HepG2 (cell line): ENCODE measurements around the gene RASGRF1. TPM values are rescaled to one million over a fixed set of nuclear protein-coding genes. Genes with fewer than 3 reads are reported as not detected.
A peak's percentile ranks its signal among the peaks of the same experiment; 100 is the strongest.

Source experiments
- ATAC-seq: fragments of 200-7000 bp; cut with Tn5 transposase; 3 replicates; pipeline ENCODE4 v1.9.1; 2020; ENCODE audit warnings: mild to moderate bottlenecking, moderate library complexity
- BruUV-seq: library from RNA; stranded (reverse); fragments of 400-500 nt; replicated peaks from 2 replicates; lab custom pipeline; 2021; lab: Mats Ljungman, UMichigan
- CTCF ChIA-PET: fragments of 300-600 bp; formaldehyde crosslinking; extraction: SDS; loops from one replicate; lab custom pipeline; 2021; ENCODE audit warnings: low total read pairs, inconsistent platforms, low intra/inter-chr PET ratio; lab: Yijun Ruan, JAX
- POLR2A ChIA-PET: fragments of 350-600 bp; sonication (Branson Sonifier 250); formaldehyde crosslinking; loops from one replicate; lab custom pipeline; 2020; ENCODE audit warnings: antibody characterized with exemption, inconsistent platforms; lab: Yijun Ruan, JAX
- DNase-seq: peaks from one replicate; pipeline ENCODE4 v3.0.0-alpha.2; 2015; ENCODE audit warnings: low spot score
- FAIRE-seq: peaks from 3 replicates; lab custom pipeline; 2011; peaks lifted over from hg19 to GRCh38; lab: Jason Lieb, UNC
- H2AFZ ChIP-seq: one replicate; pipeline ENCODE4 v1.6.1; 2011; ENCODE audit warnings: low read length, inconsistent platforms
- H3K27ac ChIP-seq: fragments of 300-600 bp; 3 replicates; pipeline ENCODE4 v1.8.0; 2011; ENCODE audit warnings: mixed run types, mild to moderate bottlenecking, mixed read lengths, low read length, inconsistent platforms; ENCODE audit not compliant: insufficient read depth; ENCODE audit errors: extremely low read length
- H3K27me3 ChIP-seq, 2 experiments: fragments of 200-600 bp in 1 of 2; 2 replicates in 1 of 2; 3 replicates in 1 of 2; pipeline versions ENCODE4 v1.6.0 to v1.8.0; 2011; ENCODE audit warnings: low read length in 2 of 2, mild to moderate bottlenecking in 2 of 2, moderate library complexity in 2 of 2, inconsistent platforms in 1 of 2; ENCODE audit not compliant: insufficient read depth in 2 of 2, control insufficient read depth in 1 of 2
- H3K36me3 ChIP-seq, 2 experiments: fragments of 200-600 bp in 1 of 2; replicated peaks in 1 of 2; 2 replicates in 1 of 2; 3 replicates in 1 of 2; pipeline versions ENCODE4 v1.5.1 to v1.8.0; 2011; ENCODE audit warnings: low read length in 2 of 2, inconsistent platforms in 1 of 2; ENCODE audit not compliant: insufficient read depth in 2 of 2, control insufficient read depth in 1 of 2
- H3K4me1 ChIP-seq: 2 replicates; pipeline ENCODE4 v1.5.1; 2012; ENCODE audit warnings: low read length, inconsistent platforms; ENCODE audit not compliant: insufficient read depth
- H3K4me2 ChIP-seq: 2 replicates; pipeline ENCODE4 v1.6.0; 2011; ENCODE audit warnings: low read depth, low read length, inconsistent platforms
- H3K4me3 ChIP-seq, 3 experiments: fragments of 200-600 bp in 1 of 3; sonication (generic), shearing (Covaris generic) in 1 of 3; replicated peaks in 1 of 3; 2 replicates each; pipeline ENCODE4 v1.5.1; 2011 to 2016; ENCODE audit warnings: low read length in 3 of 3, inconsistent platforms in 2 of 3, low read depth in 2 of 3, mild to moderate bottlenecking in 2 of 3, control low read depth in 1 of 3, mixed read lengths in 1 of 3; ENCODE audit not compliant: insufficient read depth in 1 of 3
- H3K79me2 ChIP-seq: one replicate; pipeline ENCODE4 v1.6.1; 2011; ENCODE audit warnings: low read length, inconsistent platforms; ENCODE audit not compliant: insufficient read depth
- H3K9ac ChIP-seq: 2 replicates; pipeline ENCODE4 v1.6.0; 2011; ENCODE audit warnings: mild to moderate bottlenecking, low read depth, low read length, inconsistent platforms; ENCODE audit not compliant: insufficient read depth
- H3K9me3 ChIP-seq: 2 replicates; pipeline ENCODE4 v1.5.1; 2012; ENCODE audit warnings: mild to moderate bottlenecking, low read length
- H4K20me1 ChIP-seq: 2 replicates; pipeline ENCODE4 v1.6.0; 2011; ENCODE audit warnings: inconsistent platforms, mild to moderate bottlenecking, low read length, moderate library complexity; ENCODE audit not compliant: insufficient read depth
- AKAP8 ChIP-seq: sonication (generic); formaldehyde crosslinking; IDR thresholded peaks from 2 replicates; pipeline ENCODE4 v1.5.1; 2020; ENCODE audit warnings: mild to moderate bottlenecking, missing genetic modification reagents
- CEBPG ChIP-seq: IDR thresholded peaks from 2 replicates; pipeline ENCODE4 v1.6.1; 2016
- FOSL2 ChIP-seq: sonication (generic); formaldehyde crosslinking; IDR thresholded peaks from 2 replicates; pipeline ENCODE4 v1.4.0; 2020; ENCODE audit warnings: missing genetic modification reagents
- GATAD2A ChIP-seq: IDR thresholded peaks from 2 replicates; pipeline ENCODE4 v1.6.1; 2016
- HNF4G ChIP-seq, 2 experiments: sonication (generic) in 1 of 2; formaldehyde crosslinking in 1 of 2; IDR thresholded peaks; 2 replicates each; pipeline versions ENCODE4 v1.4.0 to v1.6.1; 2011 to 2020; ENCODE audit warnings: borderline replicate concordance in 2 of 2, low read depth in 2 of 2, mild to moderate bottlenecking in 2 of 2, low read length in 1 of 2, missing genetic modification reagents in 1 of 2, moderate library complexity in 1 of 2
- MAZ ChIP-seq, 2 experiments: sonication (generic) in 1 of 2; formaldehyde crosslinking in 1 of 2; IDR thresholded peaks; 2 replicates each; pipeline versions ENCODE4 v1.5.0 to v1.6.1; 2012 to 2020; ENCODE audit warnings: low read depth in 2 of 2, mild to moderate bottlenecking in 2 of 2, borderline replicate concordance in 1 of 2, improper control_type of control experiment in 1 of 2, low read length in 1 of 2, missing genetic modification reagents in 1 of 2, moderate library complexity in 1 of 2
- NR2F6 ChIP-seq, 2 experiments: IDR thresholded peaks; 2 replicates each; pipeline ENCODE4 v1.6.1; 2016; ENCODE audit warnings: antibody characterized with exemption in 1 of 2, mild to moderate bottlenecking in 1 of 2
- PPARG ChIP-seq: conservative IDR thresholded peaks from 2 replicates; pipeline ENCODE4 v1.6.1; 2016; ENCODE audit warnings: missing biosample characterization, missing genetic modification reagents
- RARA ChIP-seq: IDR thresholded peaks from 2 replicates; pipeline ENCODE4 v1.6.1; 2016; ENCODE audit warnings: missing genetic modification reagents, missing compliant biosample characterization
- RXRB ChIP-seq: IDR thresholded peaks from 2 replicates; pipeline ENCODE4 v1.6.1; 2016; ENCODE audit warnings: borderline replicate concordance, missing genetic modification reagents, missing compliant biosample characterization
- SP1 ChIP-seq, 2 experiments: fragments of 450-650 bp in 1 of 2; sonication (generic) in 1 of 2; formaldehyde crosslinking in 1 of 2; IDR thresholded peaks; 2 replicates each; pipeline versions ENCODE4 v1.4.0 to v1.6.1; 2016 to 2020; ENCODE audit warnings: missing genetic modification reagents in 1 of 2
- TAF15 ChIP-seq: fragments of 200-400 bp; formaldehyde crosslinking; IDR thresholded peaks from one replicate; pipeline ENCODE4 v1.6.1; 2018; ENCODE audit warnings: mild to moderate bottlenecking, low read depth, low read length; ENCODE audit not compliant: poor library complexity, severe bottlenecking
- TGIF2 ChIP-seq: IDR thresholded peaks from 2 replicates; pipeline ENCODE4 v1.6.1; 2016; ENCODE audit warnings: control low read depth, missing compliant biosample characterization
- ZNF136 ChIP-seq: sonication (generic); formaldehyde crosslinking; IDR thresholded peaks from 2 replicates; pipeline ENCODE4 v1.8.1; 2022; ENCODE audit warnings: low read depth, mild to moderate bottlenecking, moderate library complexity, missing genetic modification reagents
- ZNF232 ChIP-seq: sonication (generic); formaldehyde crosslinking; IDR thresholded peaks from 2 replicates; pipeline ENCODE4 v1.4.0; 2020; ENCODE audit warnings: missing genetic modification reagents, borderline replicate concordance
- ZNF75D ChIP-seq: sonication (generic); formaldehyde crosslinking; IDR thresholded peaks from 2 replicates; pipeline ENCODE4 v1.8.1; 2023; ENCODE audit warnings: missing genetic modification reagents, mild to moderate bottlenecking, borderline replicate concordance
- WGBS: methylation state at CpG from one replicate; pipeline ENCODE4 v1.1.6; 2017; ENCODE audit warnings: low lambda C conversion rate; 5-methylcytosine and 5-hydroxymethylcytosine counted together
- in situ Hi-C: cut with HindIII; loops from 2 replicates; pipeline ENCODE4 v1.10.0; 2017; ENCODE audit warnings: low pct_unique_long_range_greater_than_20kb; ENCODE audit not compliant: extremely low pct_ligation_motif_present
- intact Hi-C: fragments of 100-400 bp; cut with micrococcal nuclease; formaldehyde crosslinking; loops from one replicate; pipeline ENCODE4 v1.10.0; 2022; ENCODE audit not compliant: unreplicated experiment
- polyA plus RNA-seq, 8 experiments: library from polyadenylated mRNA; depleted of rRNA in 3 of 8; stranded (reverse) in 7 of 8; unstranded in 1 of 8; fragments of >200 nt; fragmentation: Illumina TruSeq in 4 of 8; extraction: Trizol in 4 of 8; gene quantifications; 2 replicates each; pipeline versions ENCODE4 v1.2.1 to v1.2.3, GENCODE V29; 2011 to 2016; ENCODE audit warnings: low read depth in 4 of 8, missing spikeins in 1 of 8, mixed read lengths in 1 of 8; ENCODE audit not compliant: insufficient read depth in 1 of 8
- total RNA-seq, 5 experiments: library from RNA; depleted of rRNA; stranded (reverse); fragments of >200 nt; fragmentation: Illumina TruSeq; extraction: Trizol; gene quantifications; 2 replicates each; pipeline ENCODE4 v1.2.3, GENCODE V29; 2016; ENCODE audit warnings: low read depth in 1 of 5
- TF ChIP-seq, protein P1 (sequence below): sonication (generic); formaldehyde crosslinking; IDR thresholded peaks from 2 replicates; pipeline ENCODE4 v1.5.0; 2020; ENCODE audit warnings: mild to moderate bottlenecking, missing genetic modification reagents
- TF ChIP-seq, protein P2 (sequence below): IDR thresholded peaks from 2 replicates; pipeline ENCODE4 v1.6.1; 2016; ENCODE audit warnings: low read depth, borderline replicate concordance
- TF ChIP-seq, protein P3 (sequence below): sonication (generic); formaldehyde crosslinking; conservative IDR thresholded peaks from 2 replicates; pipeline ENCODE4 v1.4.0; 2020; ENCODE audit warnings: missing genetic modification reagents

The RASGRF1 gene
- total and polyA plus RNA-seq, 2 of the 13 experiments (the other 11 are each of a cell fraction or from before 2014, with no cell fraction given): 0.55 to 3.0 TPM

DNA sequence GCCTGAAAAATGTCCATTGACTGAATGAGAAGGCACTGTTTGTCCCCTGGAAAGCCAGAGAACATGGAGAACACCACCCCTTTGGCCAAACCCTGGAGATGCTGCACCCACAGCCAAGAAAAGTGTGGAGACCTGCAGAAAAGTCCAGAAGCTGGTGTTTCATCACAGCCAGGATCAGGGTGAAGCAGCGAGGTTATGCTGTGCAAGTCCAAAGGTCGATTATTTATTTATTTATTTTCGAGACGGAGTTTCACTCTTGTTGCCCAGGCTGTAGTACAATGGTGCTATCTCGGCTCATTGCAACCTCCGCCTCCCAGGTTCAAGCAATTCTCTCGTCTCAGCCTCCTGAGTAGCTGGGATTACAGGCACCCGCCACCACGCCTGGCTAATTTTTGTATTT, 140.2 kb downstream of the RASGRF1 start:
- Histone ChIP-seq H3K27me3 (no peaks in the 10 kb centered on the region; a peak in 1 of 5 replicates), H3K36me3 (no peaks in the 10 kb centered on the region), H3K4me3 (0 out of 6 replicates have a peak overlapping the region, but pooled peaks of 1 of the 3 experiments have one; percentile 6), H3K27ac (no peak overlapping the region), H3K4me2 (peak overlapping the region; percentile 62), H2AFZ (no peak overlapping the region), H4K20me1 (no peaks in the 10 kb centered on the region), H3K4me1 (peaks cover 84% of the 10 kb centered on the region), H3K9me3 (no peaks in the 10 kb centered on the region), H3K9ac (no peak overlapping the region), H3K79me2 (no peaks in the 10 kb centered on the region)
- POLR2A ChIA-PET: interaction anchor here (1.2 to 1.6 kb wide), 4 partner anchors 10 to 48 kb away, joined by 3 to 6 read pairs (median 5); no protein-coding TSS in a partner anchor
- intact Hi-C loops: no loop called here
- 28% methylated on average over 9 of the region's 9 CpGs for WGBS
- peak; percentile 64 for DNase-seq
- BruUV-seq: no TSS peak
- FAIRE-seq: peak; percentile 74
- ATAC-seq: peak; percentile 60
- in situ Hi-C loops: no loop called here
- CTCF ChIA-PET: no interaction called here
- TF ChIP-seq TGIF2 (CRISPR knock-in tag) (no peak), ZNF75D (no peak), RXRB (CRISPR knock-in tag) (peak; percentile 38; the same call in 1 of the 2 replicates), FOSL2 (peak; percentile 29), GATAD2A (peak; percentile 75), TAF15 (no peak), SP1 (IDR thresholded peaks at IDR 0.05) (no peak), SP1 (CRISPR knock-in tag; IDR thresholded peaks at IDR 0.05) (no peak), NR2F6 (IDR thresholded peaks at IDR 0.05) (0 out of 2 replicates have a peak, but pooled peaks have one; percentile 9), NR2F6 (CRISPR knock-in tag; IDR thresholded peaks at IDR 0.05) (no peak), ZNF232 (no peak), PPARG (0 out of 2 replicates have a peak, but pooled peaks have one; percentile 38), AKAP8 (CRISPR knock-in tag) (no peak), ZNF136 (CRISPR knock-in tag) (no peak), RARA (CRISPR knock-in tag) (peak; percentile 43), CEBPG (CRISPR knock-in tag) (peak; percentile 69; the same call in 1 of the 2 replicates), MAZ (IDR thresholded peaks at IDR 0.05; ENCODE audit: borderline replicate concordance, low read depth, low read length) (no peak), MAZ (CRISPR knock-in tag; IDR thresholded peaks at IDR 0.05; ENCODE audit: low read depth) (0 out of 2 replicates have a peak, but pooled peaks have one; percentile 8), HNF4G (IDR thresholded peaks at IDR 0.05; ENCODE audit: borderline replicate concordance, low read depth, low read length) (peak; percentile 75), HNF4G (CRISPR knock-in tag; IDR thresholded peaks at IDR 0.05; ENCODE audit: borderline replicate concordance, low read depth) (peak; percentile 51; the same call in 1 of the 2 replicates)
- TF ChIP-seq, protein P1, sequence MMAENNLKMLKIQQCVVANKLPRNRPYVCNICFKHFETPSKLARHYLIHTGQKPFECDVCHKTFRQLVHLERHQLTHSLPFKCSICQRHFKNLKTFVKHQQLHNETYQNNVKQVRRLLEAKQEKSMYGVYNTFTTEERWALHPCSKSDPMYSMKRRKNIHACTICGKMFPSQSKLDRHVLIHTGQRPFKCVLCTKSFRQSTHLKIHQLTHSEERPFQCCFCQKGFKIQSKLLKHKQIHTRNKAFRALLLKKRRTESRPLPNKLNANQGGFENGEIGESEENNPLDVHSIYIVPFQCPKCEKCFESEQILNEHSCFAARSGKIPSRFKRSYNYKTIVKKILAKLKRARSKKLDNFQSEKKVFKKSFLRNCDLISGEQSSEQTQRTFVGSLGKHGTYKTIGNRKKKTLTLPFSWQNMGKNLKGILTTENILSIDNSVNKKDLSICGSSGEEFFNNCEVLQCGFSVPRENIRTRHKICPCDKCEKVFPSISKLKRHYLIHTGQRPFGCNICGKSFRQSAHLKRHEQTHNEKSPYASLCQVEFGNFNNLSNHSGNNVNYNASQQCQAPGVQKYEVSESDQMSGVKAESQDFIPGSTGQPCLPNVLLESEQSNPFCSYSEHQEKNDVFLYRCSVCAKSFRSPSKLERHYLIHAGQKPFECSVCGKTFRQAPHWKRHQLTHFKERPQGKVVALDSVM (CRISPR knock-in tag): peak; percentile 54; the same call in 1 of the 2 replicates
- TF ChIP-seq, protein P2, sequence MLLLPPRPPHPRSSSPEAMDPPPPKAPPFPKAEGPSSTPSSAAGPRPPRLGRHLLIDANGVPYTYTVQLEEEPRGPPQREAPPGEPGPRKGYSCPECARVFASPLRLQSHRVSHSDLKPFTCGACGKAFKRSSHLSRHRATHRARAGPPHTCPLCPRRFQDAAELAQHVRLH: 0 out of 2 replicates have a peak, but pooled peaks have one; percentile 10
- TF ChIP-seq, protein P3, sequence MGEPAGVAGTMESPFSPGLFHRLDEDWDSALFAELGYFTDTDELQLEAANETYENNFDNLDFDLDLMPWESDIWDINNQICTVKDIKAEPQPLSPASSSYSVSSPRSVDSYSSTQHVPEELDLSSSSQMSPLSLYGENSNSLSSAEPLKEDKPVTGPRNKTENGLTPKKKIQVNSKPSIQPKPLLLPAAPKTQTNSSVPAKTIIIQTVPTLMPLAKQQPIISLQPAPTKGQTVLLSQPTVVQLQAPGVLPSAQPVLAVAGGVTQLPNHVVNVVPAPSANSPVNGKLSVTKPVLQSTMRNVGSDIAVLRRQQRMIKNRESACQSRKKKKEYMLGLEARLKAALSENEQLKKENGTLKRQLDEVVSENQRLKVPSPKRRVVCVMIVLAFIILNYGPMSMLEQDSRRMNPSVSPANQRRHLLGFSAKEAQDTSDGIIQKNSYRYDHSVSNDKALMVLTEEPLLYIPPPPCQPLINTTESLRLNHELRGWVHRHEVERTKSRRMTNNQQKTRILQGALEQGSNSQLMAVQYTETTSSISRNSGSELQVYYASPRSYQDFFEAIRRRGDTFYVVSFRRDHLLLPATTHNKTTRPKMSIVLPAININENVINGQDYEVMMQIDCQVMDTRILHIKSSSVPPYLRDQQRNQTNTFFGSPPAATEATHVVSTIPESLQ (CRISPR knock-in tag): no peak
